ENCODE data around the gene PDCD2L.
"Not testable (repeated sequence)": the region's sequence is repeated elsewhere in the genome, so short reads cannot be mapped to it uniquely, and the experiment has no call there.

PDCD2L gene

DNA sequence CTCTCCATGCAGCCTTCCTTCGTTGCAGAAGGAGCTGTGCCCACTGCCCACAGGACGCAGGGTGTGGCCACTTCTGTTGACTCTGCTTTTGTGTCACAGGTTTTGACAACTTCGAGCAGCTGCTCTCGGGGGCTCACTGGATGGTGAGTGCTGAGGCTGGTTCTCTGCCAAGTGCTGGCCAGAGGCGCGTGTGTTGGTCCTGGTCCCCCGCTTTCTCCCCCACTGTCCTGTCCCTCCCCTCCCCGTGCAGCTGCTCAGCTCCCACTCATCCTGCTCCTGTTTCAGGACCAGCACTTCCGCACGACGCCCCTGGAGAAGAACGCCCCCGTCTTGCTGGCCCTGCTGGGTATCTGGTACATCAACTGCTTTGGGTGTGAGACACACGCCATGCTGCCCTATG lies 10.6 kb upstream of the PDCD2L start:
- H3K36me3 ChIP-seq (ENCODE audit: insufficient read depth, low read length): peaks cover 83% of the 10 kb centered on the region
- no peak overlapping the region for H3K27ac ChIP-seq (ENCODE audit: low read length)
- no peak for ATAC-seq (ENCODE audit: insufficient read depth, low read depth)
- 0 out of 2 replicates have a peak, but pooled peaks cover 3% of the 10 kb centered on the region for H4K20me1 ChIP-seq (ENCODE audit: insufficient read depth, low read length)
- no peak overlapping the region for H3K4me2 ChIP-seq (ENCODE audit: insufficient read depth, low read length)
- no peaks in the 10 kb centered on the region for H3K79me2 ChIP-seq (ENCODE audit: insufficient read depth, low read length)
- no peaks in the 10 kb centered on the region for H3K27me3 ChIP-seq (ENCODE audit: insufficient read depth, low read length, poor library complexity)
- DNase-seq: no peak
- H2AFZ ChIP-seq (ENCODE audit: low read depth, low read length): no peak overlapping the region
- no peaks in the 10 kb centered on the region for H3K4me1 ChIP-seq (ENCODE audit: insufficient read depth, low read length)
- TF ChIP-seq, protein P1, sequence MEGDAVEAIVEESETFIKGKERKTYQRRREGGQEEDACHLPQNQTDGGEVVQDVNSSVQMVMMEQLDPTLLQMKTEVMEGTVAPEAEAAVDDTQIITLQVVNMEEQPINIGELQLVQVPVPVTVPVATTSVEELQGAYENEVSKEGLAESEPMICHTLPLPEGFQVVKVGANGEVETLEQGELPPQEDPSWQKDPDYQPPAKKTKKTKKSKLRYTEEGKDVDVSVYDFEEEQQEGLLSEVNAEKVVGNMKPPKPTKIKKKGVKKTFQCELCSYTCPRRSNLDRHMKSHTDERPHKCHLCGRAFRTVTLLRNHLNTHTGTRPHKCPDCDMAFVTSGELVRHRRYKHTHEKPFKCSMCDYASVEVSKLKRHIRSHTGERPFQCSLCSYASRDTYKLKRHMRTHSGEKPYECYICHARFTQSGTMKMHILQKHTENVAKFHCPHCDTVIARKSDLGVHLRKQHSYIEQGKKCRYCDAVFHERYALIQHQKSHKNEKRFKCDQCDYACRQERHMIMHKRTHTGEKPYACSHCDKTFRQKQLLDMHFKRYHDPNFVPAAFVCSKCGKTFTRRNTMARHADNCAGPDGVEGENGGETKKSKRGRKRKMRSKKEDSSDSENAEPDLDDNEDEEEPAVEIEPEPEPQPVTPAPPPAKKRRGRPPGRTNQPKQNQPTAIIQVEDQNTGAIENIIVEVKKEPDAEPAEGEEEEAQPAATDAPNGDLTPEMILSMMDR (IDR thresholded peaks at IDR 0.05; ENCODE audit: borderline replicate concordance, extremely low read depth, low read length, poor library complexity, severe bottlenecking): no peak
- no peak for TF ChIP-seq EZH2 (IDR thresholded peaks at IDR 0.05; ENCODE audit: borderline replicate concordance, low read depth, low read length, severe bottlenecking)
- no peaks in the 10 kb centered on the region for H3K9me3 ChIP-seq (ENCODE audit: insufficient read depth, low read length, severe bottlenecking)
- no peak overlapping the region for H3K4me3 ChIP-seq (ENCODE audit: low read depth in 1 of 2, low read length in 2 of 2)
- H3K9ac ChIP-seq (ENCODE audit: low read depth, low read length): no peak overlapping the region

DNA sequence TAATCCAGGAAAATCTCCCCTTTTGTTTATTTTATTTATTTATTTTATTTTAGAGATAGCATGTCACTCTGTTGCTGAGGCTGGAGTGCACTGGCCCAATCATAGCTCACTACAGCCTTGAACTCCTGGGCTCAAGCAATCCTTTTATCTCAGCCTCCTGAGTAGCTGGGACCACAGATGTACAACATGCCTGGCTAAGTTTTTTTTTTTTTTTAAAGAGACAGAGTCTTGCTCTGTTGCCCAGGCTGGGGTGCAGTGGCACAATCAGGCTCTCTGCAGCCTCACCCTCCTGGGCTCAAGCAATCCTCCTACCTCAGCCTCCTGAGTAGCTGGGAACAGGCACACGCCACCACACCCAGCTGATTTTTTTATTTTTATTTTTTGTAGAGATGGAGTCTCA lies 6.3 kb upstream of the PDCD2L start:
- no peaks in the 10 kb centered on the region for H3K4me1 ChIP-seq (ENCODE audit: insufficient read depth, low read length)
- DNase-seq (no peak), ATAC-seq (ENCODE audit: insufficient read depth, low read depth) (peak; percentile 29; the same call in 1 of the 3 replicates)
- H3K4me3 ChIP-seq (ENCODE audit: low read depth in 1 of 2, low read length in 2 of 2): no peak overlapping the region
- H3K36me3 ChIP-seq (ENCODE audit: insufficient read depth, low read length): peaks cover 69% of the 10 kb centered on the region
- H3K9ac ChIP-seq (ENCODE audit: low read depth, low read length): no peak overlapping the region
- H3K4me2 ChIP-seq (ENCODE audit: insufficient read depth, low read length): no peak overlapping the region
- TF ChIP-seq, protein P1 (IDR thresholded peaks at IDR 0.05; ENCODE audit: borderline replicate concordance, extremely low read depth, low read length, poor library complexity, severe bottlenecking): no peak
- TF ChIP-seq EZH2 (IDR thresholded peaks at IDR 0.05; ENCODE audit: borderline replicate concordance, low read depth, low read length, severe bottlenecking): no peak
- no peak overlapping the region for H3K27ac ChIP-seq (ENCODE audit: low read length)
- H3K79me2 ChIP-seq (ENCODE audit: insufficient read depth, low read length): no peaks in the 10 kb centered on the region
- H3K27me3 ChIP-seq (ENCODE audit: insufficient read depth, low read length, poor library complexity): no peaks in the 10 kb centered on the region
- H4K20me1 ChIP-seq (ENCODE audit: insufficient read depth, low read length): no peaks in the 10 kb centered on the region
- H3K9me3 ChIP-seq (ENCODE audit: insufficient read depth, low read length, severe bottlenecking): no peaks in the 10 kb centered on the region
- H2AFZ ChIP-seq (ENCODE audit: low read depth, low read length): no peak overlapping the region

DNA sequence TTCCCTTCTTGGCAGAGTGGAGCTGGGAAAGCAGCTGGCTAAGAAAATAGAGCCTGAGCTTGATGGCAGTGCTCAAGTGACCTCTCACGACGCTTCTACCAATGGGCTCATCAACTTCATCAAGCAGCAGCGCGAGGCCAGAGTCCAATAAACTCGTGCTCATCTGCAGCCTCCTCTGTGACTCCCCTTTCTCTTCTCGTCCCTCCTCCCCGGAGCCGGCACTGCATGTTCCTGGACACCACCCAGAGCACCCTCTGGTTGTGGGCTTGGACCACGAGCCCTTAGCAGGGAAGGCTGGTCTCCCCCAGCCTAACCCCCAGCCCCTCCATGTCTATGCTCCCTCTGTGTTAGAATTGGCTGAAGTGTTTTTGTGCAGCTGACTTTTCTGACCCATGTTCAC lies 4.3 kb upstream of the PDCD2L start:
- Histone ChIP-seq H2AFZ (ENCODE audit: low read depth, low read length) (no peak overlapping the region), H3K9ac (ENCODE audit: low read depth, low read length) (no peak overlapping the region), H3K4me2 (ENCODE audit: insufficient read depth, low read length) (no peak overlapping the region), H3K79me2 (ENCODE audit: insufficient read depth, low read length) (peaks cover 7% of the 10 kb centered on the region), H3K27ac (ENCODE audit: low read length) (no peak overlapping the region), H3K9me3 (ENCODE audit: insufficient read depth, low read length, severe bottlenecking) (no peaks in the 10 kb centered on the region), H3K36me3 (ENCODE audit: insufficient read depth, low read length) (peaks cover 52% of the 10 kb centered on the region), H3K4me3 (ENCODE audit: low read depth in 1 of 2, low read length in 2 of 2) (no peak overlapping the region), H4K20me1 (ENCODE audit: insufficient read depth, low read length) (no peaks in the 10 kb centered on the region), H3K4me1 (ENCODE audit: insufficient read depth, low read length) (peaks cover 11% of the 10 kb centered on the region), H3K27me3 (ENCODE audit: insufficient read depth, low read length, poor library complexity) (no peaks in the 10 kb centered on the region)
- TF ChIP-seq EZH2 (IDR thresholded peaks at IDR 0.05; ENCODE audit: borderline replicate concordance, low read depth, low read length, severe bottlenecking): no peak
- TF ChIP-seq, protein P1 (IDR thresholded peaks at IDR 0.05; ENCODE audit: borderline replicate concordance, extremely low read depth, low read length, poor library complexity, severe bottlenecking): no peak
- DNase-seq (no peak), ATAC-seq (ENCODE audit: insufficient read depth, low read depth) (no peak)

DNA sequence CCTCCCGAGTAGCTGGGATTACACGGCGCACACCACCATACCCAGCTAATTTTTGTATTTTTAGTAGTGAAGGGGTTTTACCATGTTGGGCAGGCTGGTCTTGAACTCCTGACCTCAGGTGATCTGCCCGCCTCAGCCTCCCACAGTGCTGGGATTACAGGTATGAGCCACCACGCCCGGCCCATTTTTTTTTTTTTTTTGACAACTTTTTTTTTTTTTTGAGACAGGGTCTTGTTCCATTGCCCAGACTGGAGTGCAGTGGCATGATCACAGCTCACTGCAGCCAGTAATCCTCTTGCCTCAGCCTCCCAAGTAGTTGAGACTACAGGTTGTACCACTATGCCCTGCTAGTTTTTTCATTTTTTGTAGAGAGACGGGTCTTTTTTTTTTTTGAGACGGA lies 3.4 kb upstream of the PDCD2L start:
- not testable (repeated sequence) for H3K27ac ChIP-seq (ENCODE audit: low read length); H3K9ac ChIP-seq (ENCODE audit: low read depth, low read length); H4K20me1 ChIP-seq (ENCODE audit: insufficient read depth, low read length); H3K9me3 ChIP-seq (ENCODE audit: insufficient read depth, low read length, severe bottlenecking); H3K4me3 ChIP-seq (ENCODE audit: low read depth in 1 of 2, low read length in 2 of 2); H2AFZ ChIP-seq (ENCODE audit: low read depth, low read length); H3K4me2 ChIP-seq (ENCODE audit: insufficient read depth, low read length); ATAC-seq (ENCODE audit: insufficient read depth, low read depth); H3K27me3 ChIP-seq (ENCODE audit: insufficient read depth, low read length, poor library complexity); DNase-seq
- H3K4me1 ChIP-seq (ENCODE audit: insufficient read depth, low read length): peaks cover 21% of the 10 kb centered on the region
- peaks cover 15% of the 10 kb centered on the region for H3K79me2 ChIP-seq (ENCODE audit: insufficient read depth, low read length)
- peaks cover 44% of the 10 kb centered on the region for H3K36me3 ChIP-seq (ENCODE audit: insufficient read depth, low read length)
